ENCODE data around the gene DHRS7.

The DHRS7 gene

DNA sequence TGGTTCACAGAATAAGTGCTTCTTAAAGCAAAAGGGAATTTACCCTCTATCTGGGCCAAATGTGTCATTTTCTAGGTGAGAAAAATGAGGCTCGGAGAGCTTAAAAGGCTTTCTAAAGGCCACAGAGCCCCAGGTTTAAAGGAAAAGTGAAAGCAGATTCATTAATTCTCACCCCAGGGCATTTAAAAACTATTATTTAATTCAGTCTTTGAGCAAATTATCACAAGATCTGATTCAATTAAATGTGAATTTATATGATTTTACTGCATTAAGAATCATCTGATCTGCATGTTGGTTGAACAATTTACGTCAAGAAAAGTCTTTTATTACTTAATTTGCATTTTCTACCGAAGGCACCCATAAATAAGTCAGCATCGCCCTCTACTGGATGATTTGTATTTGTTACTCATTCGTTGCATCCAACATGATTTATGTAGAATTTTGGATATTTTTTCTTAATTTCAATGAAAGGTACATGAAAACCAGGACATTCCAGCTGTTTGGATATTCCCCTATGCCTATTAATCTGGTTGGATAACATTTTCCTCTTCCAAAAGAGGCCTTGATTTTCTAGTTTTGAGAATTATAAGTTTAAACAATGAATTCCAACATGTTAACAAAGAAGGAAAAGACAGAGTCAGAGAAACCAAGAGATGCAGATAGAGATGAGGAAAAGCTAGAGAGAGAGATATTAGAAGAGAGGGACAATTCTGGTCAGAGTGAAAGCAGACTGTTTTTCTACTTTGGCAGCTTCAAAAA lies 19.1 kb upstream of the DHRS7 start:
- peak; percentile 75 to 77 for DNase-seq

DNA sequence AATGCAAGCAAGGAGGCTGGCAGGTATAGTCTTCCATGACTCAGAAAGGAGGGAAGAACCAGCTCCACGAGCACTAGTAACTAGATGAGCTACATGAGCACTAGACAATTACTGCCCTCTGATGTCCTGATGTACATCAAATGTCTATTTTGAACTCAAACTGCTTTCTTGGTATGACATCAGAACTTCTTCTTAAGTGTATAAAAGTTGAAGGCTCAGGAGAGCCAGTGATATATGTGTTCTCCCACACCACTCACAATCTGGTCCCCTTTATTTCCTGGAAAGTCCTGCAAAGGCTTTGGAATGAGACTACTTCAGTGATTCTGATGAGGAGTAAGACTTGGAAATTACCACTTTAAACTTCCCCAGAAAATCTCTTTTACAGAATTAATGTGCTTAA lies 18.5 kb upstream of the DHRS7 start:
- DNase-seq, result peak in 1 of 2 experiments; percentile 4

DNA sequence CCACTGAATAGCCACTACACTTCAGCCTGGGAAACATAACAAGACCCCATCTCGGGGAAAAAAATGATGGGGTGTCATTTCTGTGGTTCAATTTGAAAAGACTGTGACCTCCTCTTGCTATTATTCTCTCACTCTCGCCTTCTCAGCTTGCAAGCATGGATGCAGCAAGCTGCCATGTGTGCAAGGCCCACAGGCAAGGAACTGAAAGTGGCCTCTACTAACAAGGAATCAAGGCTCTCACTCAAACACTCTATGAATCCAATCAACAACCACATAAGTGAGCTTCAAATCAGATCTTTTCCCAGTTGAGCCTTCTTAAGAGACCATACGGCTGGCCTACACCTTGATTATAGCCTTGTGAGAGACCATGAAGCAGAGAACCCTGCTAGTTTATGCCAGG lies 17.9 kb upstream of the DHRS7 start:
- no peak for DNase-seq

DNA sequence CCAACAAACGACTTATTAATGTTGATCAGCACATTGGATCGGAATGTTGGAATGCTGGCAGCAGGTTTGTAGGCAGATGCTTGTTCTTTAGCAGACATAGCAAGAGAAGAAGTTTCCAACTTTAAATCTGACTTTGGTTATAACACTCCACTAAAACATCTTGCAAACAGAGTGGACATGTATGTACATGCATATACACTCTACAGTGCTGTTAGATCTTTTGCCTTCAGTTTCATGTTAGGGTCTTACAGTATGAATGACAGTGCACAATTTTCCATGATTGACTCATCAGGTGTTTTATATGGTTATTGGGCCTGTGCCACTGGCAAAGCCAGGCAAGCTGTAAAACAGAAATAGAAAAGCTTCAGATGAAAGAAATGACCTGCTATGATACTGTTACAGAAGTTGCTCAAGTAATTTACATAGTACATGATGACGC lies 14.3 kb upstream of the DHRS7 start:
- no peak for DNase-seq

DNA sequence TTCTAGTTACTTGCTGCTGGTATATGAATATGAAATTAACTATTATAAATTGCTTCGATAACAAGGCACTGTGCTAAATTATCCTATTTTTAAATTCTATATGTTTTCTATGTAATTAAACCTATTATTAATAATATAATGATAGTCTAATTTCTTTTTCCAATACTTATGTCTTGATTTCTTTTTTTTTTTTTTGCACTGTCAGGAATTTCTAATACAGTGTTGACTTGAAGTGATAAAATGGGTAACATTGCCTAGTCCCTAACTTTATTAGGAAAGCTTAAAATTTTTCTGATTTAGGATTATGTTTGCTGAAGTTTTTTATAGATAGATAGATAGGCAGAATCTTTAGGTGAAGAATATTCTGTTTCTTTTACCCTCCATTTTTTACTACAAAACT lies 13.6 kb upstream of the DHRS7 start:
- DNase-seq, result no peak

GRCh38 chr14:60178164-60178563 lies 13.0 kb upstream of the DHRS7 start:
- no peak for DNase-seq

DNA sequence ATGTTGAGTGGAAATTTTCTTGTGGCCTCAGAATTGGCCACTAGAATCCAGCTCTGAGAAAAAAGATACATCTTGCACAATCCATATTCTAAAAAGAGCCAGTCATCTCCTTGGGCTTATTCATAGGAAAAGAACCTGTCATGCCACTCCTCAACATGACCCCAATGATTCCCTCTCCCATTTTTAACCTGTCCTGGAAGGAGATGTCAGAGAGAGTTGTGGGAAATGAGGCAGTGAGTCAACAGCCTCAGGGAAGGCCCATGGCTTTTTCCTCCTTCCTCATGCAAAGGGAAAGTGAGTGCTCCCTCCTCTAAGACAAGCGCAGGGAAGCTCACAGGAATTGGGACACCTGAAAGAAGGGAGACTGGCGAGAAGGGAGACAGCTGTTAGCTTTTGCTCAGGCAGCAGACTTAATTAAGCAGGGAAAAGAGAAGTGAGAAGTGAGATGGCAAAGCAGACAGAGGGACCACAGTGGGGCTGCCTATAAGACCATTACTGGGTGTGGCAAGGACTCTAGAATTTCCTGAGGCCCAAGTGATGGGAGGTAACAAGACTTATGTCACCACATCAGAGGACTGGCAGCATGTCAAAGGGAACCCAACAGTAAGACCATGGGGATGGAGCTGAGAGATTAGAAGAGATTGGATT lies 10.2 kb upstream of the DHRS7 start:
- DNase-seq, result no peak

- DNase-seq, result no peak
Measured at GRCh38 chr14:60174352-60175254, 9.4 kb upstream of the DHRS7 start.

GRCh38 chr14:60171690-60172089 lies 6.5 kb upstream of the DHRS7 start:
- no peak for DNase-seq

GRCh38 chr14:60170948-60171347 lies 5.8 kb upstream of the DHRS7 start:
- DNase-seq, result no peak

- no peak for DNase-seq
Measured at GRCh38 chr14:60169722-60170121, 4.5 kb upstream of the DHRS7 start.

DNA sequence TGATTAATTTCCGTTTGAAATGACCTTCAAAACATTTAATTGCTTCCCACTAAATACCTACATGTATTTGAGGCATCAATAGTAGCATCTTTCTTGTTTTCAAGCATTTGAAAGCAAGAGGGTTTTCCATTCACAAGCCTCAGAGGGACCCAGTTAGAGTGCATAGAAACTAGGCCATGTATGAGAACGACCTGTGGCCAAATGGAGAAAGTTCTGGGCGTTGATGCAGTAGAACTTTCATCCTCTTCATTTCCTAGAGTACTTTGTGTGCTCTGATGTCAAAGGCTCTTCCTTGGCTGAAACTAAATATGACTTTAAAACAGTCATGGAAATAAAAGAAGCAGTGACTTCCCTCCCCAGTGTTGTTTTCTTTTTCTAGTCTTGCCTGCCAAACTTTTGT lies 944 bp upstream of the DHRS7 start:
- DNase-seq, result peak; percentile 9 to 24

DNA sequence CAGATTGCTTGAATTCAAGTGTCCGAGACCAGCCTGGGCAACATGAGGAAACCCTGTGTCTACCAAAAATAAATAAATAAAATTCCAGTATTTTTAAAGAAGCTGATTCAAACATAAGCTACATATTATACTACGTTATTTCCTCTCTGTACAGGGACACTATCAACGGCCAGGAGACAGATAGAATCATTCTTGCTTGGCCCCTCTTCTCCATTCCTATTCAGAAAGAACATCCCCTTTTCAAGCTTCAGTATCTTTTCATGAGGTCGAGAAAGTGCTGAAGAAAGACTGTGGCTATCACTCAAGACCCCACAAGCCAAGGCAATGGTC lies 314 bp upstream of the DHRS7 start:
- peak; percentile 57 to 60 for DNase-seq

GRCh38 chr14:60164404-60164711 lies 840 bp downstream of the DHRS7 start:
- DNase-seq, result peak in 1 of 2 experiments; percentile 28

DNA sequence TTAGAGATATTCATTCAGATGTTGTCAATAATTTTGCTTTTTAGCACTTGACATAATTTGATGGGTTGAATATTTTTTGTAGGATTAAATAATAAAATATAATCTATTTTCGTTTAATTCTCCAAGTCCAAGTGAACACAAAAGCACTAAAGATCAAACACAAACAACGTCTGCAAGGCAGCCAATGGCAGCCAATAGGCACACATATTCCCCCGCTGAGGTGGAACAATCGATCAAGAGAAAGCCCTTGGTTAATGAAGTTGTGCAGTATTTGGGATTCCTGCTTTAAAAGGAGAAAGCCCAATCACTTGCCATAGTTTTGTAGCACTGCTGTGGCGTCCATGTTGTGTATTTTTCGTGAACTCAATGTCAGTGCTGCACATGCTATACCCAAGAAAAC lies 1.5 kb downstream of the DHRS7 start:
- peak in 1 of 2 experiments; percentile 25 for DNase-seq

GRCh38 chr14:60161196-60162107 lies 3.7 kb downstream of the DHRS7 start:
- peak in 1 of 2 experiments; percentile 6 for DNase-seq

DNA sequence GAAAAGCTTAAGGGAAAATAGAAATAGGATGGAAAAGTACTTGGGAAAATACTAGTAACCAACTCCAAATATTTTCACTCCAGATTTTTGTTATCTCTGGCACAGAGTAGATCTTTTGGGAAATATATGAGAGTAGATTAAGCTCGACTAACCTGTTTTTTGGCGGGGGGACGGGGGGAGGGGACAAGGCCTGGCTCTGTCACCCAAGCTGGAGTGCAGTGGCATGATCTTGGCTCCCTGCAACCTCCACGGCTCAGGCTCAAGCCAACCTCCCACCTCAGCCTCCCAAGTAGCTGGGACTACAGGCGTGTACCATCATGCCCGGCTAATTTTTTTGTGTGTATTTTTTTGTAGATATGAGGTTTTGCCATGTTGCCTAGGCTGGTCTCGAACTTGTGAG lies 4.8 kb downstream of the DHRS7 start:
- DNase-seq, result no peak

DNA sequence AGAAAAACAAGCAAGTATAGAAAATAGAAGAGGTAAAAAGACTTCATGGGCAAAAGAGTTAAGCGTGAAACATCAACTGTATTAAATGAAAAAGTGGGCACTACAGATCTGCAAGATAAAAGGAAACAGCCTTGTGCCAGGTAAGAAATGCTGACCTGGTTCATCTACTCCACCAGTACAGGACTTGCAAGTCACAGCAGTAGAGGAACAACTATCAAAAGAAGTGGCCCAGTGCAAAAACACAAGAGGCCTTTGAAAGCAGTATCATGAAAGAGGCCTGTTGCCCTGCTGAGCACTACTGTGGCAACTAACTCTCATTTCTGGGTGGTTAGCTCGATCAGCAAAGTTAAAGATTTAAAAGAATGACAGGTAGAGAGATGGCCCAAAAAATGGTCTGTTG lies 10.5 kb downstream of the DHRS7 start:
- DNase-seq, result no peak

- DNase-seq, result peak; percentile 64 to 66
Measured at GRCh38 chr14:60153991-60154390, 11.2 kb downstream of the DHRS7 start.

DNA sequence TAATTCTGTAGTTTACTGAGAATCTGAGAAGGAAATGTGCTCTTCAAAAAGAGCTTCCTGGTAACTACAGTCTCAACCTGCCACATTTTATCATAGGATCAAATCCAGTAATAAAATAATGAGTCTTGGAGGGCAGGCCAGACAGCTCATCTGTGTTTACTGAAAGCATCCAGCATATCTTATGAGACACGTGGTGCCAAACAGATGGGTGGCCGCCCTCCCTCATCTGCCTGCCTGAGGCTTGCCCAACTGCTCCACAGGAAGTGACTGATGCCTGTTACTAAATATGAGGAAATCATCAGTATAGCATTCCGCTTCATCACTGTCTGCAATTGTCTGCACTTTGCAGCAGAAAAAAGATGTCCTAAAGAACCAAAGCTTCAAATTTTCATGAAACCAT lies 13.5 kb downstream of the DHRS7 start:
- peak; percentile 94 to 98 for DNase-seq

DNA sequence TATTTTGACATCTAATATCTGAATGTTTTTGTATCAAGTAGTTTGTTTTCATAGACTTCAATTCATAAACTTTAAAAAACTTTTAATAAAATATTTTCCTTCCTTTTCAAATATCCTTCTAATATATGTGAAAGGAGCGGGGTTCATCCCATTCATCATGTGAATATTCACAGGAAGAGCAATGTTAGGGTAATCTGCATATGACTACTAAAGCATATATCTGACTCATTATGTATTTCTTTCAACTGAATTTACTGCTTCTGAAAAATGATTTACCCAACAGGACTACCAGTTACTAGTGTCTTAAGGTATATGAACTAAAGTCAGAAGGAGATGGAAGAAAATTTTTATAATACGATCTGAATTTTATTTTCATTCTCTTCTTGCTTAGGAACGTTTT lies 30.5 kb downstream of the DHRS7 start:
- DNase-seq, result no peak

DNA sequence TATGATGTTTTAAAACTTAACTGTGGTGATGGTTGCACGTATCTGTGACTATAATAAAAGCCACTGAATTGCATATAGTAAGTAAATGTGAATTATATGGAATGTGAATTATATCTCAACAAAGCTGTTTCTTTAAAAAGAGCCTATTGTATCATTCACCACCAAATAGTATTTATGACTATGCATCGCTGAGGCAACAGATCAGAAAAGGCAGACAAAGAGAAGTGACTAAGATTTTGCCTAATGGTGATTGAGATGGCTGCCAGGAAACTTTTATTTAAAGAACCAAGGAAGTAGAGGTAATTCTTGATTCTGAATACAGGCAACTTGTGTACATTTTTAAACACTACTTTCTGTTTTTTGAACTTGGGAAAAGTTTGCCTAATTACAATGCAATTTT lies 31.7 kb downstream of the DHRS7 start:
- DNase-seq, result no peak

DNA sequence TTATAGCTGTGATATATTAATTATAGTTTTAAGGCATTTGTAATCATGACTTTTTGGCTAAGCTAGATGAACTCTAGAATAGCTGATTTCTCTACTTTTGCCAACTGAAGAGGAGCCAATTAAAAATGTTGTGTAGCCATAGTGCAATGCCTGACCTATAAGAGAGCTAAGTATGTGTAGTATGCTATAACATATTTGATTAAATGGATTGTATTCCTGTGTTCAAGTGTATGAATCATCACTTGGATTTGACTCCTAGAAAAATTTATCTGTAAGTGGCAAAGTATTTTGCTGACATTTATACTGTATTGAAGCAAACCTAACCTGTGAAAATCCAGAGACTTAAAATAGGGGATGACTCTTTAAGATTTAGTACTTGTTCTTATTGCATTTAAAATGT lies 39.3 kb downstream of the DHRS7 start:
- no peak for DNase-seq
